Thoracic aorta (tissue), 2 donors: Measurements from ENCODE around the gene CALML5. TPM values are rescaled to one million over a fixed set of nuclear protein-coding genes. Genes with fewer than 3 reads are reported as not detected.

Source experiments
- ATAC-seq: fragments of 150-250 bp; one replicate; pipeline ENCODE4 v1.8.0; 2017; ENCODE audit warnings: low read depth; ENCODE audit not compliant: insufficient number of reproducible peaks, low FRiP score
- DNase-seq: peaks from one replicate; pipeline ENCODE4 v3.0.0-alpha.2; 2020; ENCODE audit warnings: low spot score
- H3K27ac ChIP-seq, 2 donors: fragments of 200-600 bp; sonication (generic); 1 replicate in 1 of 2; 2 replicates in 1 of 2; pipeline ENCODE4 v1.5.1; 2016; ENCODE audit warnings: mild to moderate bottlenecking in 2 of 2, moderate library complexity in 2 of 2
- H3K27me3 ChIP-seq: fragments of 200-600 bp; sonication (generic); replicated peaks from 2 replicates; pipeline ENCODE4 v1.6.0; 2016; ENCODE audit warnings: mild to moderate bottlenecking; ENCODE audit not compliant: insufficient read depth
- H3K36me3 ChIP-seq: fragments of 200-600 bp; sonication (generic); one replicate; pipeline ENCODE4 v1.5.1; 2016
- H3K4me1 ChIP-seq, 2 donors: fragments of 200-600 bp; sonication (generic); 1 replicate in 1 of 2; 2 replicates in 1 of 2; pipeline versions ENCODE4 v1.5.1 to v1.6.0; 2016; ENCODE audit warnings: low read depth in 2 of 2, mild to moderate bottlenecking in 1 of 2; ENCODE audit not compliant: control insufficient read depth in 1 of 2
- H3K4me3 ChIP-seq: fragments of 200-600 bp; sonication (generic); 2 replicates; pipeline ENCODE4 v1.5.1; 2016; ENCODE audit warnings: mild to moderate bottlenecking
- H3K9me3 ChIP-seq: fragments of 200-600 bp; sonication (generic); 2 replicates; pipeline ENCODE4 v1.5.1; 2016
- total RNA-seq, 2 donors: library from RNA; depleted of rRNA; stranded (reverse); fragments of >200 nt; gene quantifications; one replicate each; pipeline versions ENCODE4 v1.1.0 to v1.2.3, GENCODE V29; 2016
- TF ChIP-seq, protein P1 (sequence below): fragments of 200-600 bp; sonication (generic); IDR thresholded peaks from one replicate; pipeline ENCODE4 v1.5.1; 2019; ENCODE audit warnings: antibody characterized with exemption

CALML5 gene
- total RNA-seq, 2 donors from 2014 or later = 3.7 TPM; not detected in 1

DNA sequence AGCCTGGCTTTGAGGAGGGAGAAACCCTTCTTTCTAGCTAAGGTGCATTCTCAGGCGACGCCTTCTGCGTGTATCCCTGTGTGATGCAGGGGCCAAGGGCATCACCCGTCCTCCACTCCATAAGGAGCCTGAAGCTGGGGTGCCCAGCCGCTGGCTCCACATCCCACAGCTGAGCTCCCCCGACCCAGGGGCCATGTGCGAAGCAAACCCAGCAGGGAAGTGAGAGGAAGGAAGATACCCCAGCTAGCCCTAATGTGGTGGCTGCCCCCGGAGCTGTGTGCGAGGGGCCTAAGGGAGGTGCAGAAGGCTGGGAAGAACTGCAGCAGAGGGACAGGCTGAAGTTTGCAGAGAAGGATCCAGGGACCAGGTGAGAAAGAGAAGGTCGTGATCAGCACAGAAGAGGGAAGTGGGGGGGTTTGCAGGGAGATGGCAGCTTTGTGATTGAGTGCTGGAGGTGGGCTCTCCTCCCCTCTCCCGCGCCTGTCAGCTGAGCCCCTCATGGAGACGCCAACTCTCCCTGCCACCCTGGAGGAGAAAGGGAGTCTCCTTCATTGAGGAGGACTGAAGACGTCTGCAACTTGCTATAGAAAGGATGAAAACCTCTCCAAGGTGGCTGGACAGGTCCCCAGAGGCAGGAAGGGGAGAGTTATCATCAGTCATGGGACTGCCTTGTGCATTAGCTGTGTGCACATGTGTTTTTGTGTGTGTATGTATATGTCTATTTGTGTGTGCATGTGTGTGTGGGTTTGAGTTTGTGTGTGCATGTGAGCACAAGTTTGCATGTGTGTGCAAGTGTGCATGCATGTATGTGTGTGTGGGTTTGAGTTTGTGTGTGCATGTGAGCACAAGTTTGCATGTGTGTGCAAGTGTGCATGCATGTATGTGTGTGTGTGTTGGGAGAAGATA, 3.5 kb upstream of the CALML5 start:
- Histone ChIP-seq H3K27ac (no peak overlapping the region), H3K4me3 (no peak overlapping the region), H3K9me3 (no peaks in the 10 kb centered on the region), H3K27me3 (no peaks in the 10 kb centered on the region), H3K36me3 (no peaks in the 10 kb centered on the region), H3K4me1 (peaks cover 0 to 7% of the 10 kb centered on the region in 2 donors)
- DNase-seq (no peak), ATAC-seq (no peak)
- TF ChIP-seq, protein P1, sequence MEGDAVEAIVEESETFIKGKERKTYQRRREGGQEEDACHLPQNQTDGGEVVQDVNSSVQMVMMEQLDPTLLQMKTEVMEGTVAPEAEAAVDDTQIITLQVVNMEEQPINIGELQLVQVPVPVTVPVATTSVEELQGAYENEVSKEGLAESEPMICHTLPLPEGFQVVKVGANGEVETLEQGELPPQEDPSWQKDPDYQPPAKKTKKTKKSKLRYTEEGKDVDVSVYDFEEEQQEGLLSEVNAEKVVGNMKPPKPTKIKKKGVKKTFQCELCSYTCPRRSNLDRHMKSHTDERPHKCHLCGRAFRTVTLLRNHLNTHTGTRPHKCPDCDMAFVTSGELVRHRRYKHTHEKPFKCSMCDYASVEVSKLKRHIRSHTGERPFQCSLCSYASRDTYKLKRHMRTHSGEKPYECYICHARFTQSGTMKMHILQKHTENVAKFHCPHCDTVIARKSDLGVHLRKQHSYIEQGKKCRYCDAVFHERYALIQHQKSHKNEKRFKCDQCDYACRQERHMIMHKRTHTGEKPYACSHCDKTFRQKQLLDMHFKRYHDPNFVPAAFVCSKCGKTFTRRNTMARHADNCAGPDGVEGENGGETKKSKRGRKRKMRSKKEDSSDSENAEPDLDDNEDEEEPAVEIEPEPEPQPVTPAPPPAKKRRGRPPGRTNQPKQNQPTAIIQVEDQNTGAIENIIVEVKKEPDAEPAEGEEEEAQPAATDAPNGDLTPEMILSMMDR = no peak

GRCh38 chr10:5502061-5502521, 2.7 kb upstream of the CALML5 start:
- DNase-seq (no peak), ATAC-seq (no peak)
- H3K9me3 ChIP-seq = no peaks in the 10 kb centered on the region
- H3K27ac ChIP-seq = no peak overlapping the region
- no peaks in the 10 kb centered on the region for H3K36me3 ChIP-seq
- peaks cover 0 to 7% of the 10 kb centered on the region in 2 donors for H3K4me1 ChIP-seq
- H3K4me3 ChIP-seq = no peak overlapping the region
- no peaks in the 10 kb centered on the region for H3K27me3 ChIP-seq
- TF ChIP-seq, protein P1 = no peak

DNA sequence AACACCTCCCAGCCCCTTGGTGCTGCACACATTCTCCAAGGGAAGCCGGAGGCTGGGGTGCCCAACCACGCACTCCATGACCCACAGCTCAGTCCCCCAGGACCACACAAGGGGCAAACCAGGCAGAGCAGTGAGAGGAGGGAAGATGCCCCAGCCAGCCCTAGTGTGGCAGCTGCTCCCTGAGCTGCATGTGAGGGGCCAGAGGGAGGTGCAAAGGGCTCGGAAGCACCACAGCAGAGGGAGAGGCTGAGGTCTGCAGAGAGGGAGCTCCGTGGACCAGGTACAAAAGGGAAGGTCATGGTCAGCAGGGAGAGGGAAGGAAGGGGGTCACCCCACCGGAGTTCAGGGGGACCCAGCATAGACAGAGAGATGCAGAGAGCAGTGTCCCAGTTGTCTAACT, 1.5 kb upstream of the CALML5 start:
- Histone ChIP-seq H3K4me3 (no peak overlapping the region), H3K27me3 (no peaks in the 10 kb centered on the region), H3K9me3 (no peaks in the 10 kb centered on the region), H3K4me1 (no peaks in the 10 kb centered on the region), H3K36me3 (no peaks in the 10 kb centered on the region), H3K27ac (no peak overlapping the region)
- no peak for DNase-seq
- TF ChIP-seq, protein P1 = no peak
- no peak for ATAC-seq

GRCh38 chr10:5500162-5500670, 846 bp upstream of the CALML5 start:
- no peaks in the 10 kb centered on the region for H3K9me3 ChIP-seq
- H3K4me3 ChIP-seq = no peak overlapping the region
- H3K27ac ChIP-seq = no peak overlapping the region
- TF ChIP-seq, protein P1 = no peak
- ATAC-seq (no peak), DNase-seq (no peak)
- H3K36me3 ChIP-seq = no peaks in the 10 kb centered on the region
- no peaks in the 10 kb centered on the region for H3K27me3 ChIP-seq
- H3K4me1 ChIP-seq = no peaks in the 10 kb centered on the region

GRCh38 chr10:5498791-5499492, 428 bp downstream of the CALML5 start:
- ATAC-seq = no peak
- Histone ChIP-seq H3K4me3 (no peak overlapping the region), H3K36me3 (no peaks in the 10 kb centered on the region), H3K27ac (no peak overlapping the region), H3K4me1 (no peaks in the 10 kb centered on the region), H3K9me3 (no peaks in the 10 kb centered on the region), H3K27me3 (no peaks in the 10 kb centered on the region)
- DNase-seq = no peak
- TF ChIP-seq, protein P1 = no peak
